ENCODE data around the gene TSBP1.
"Not testable (repeated sequence)": the region's sequence is repeated elsewhere in the genome, so short reads cannot be mapped to it uniquely, and the experiment has no call there.

Gene TSBP1

GRCh38 chr6:32375739-32376529 is 4.2 kb upstream of the TSBP1 start:
- no peak for DNase-seq

GRCh38 chr6:32371229-32371628 is 474 bp downstream of the TSBP1 start:
- DNase-seq = no peak

- DNase-seq = no peak
Observed at GRCh38 chr6:32370505-32370904, 1.2 kb downstream of the TSBP1 start.

- DNase-seq = no peak
Observed at GRCh38 chr6:32369660-32370059, 2.0 kb downstream of the TSBP1 start.

- no peak for DNase-seq
Observed at GRCh38 chr6:32367644-32368043, 4.1 kb downstream of the TSBP1 start.

- not testable (repeated sequence) for DNase-seq
Observed at GRCh38 chr6:32359225-32359624, 12.5 kb downstream of the TSBP1 start.

- DNase-seq = not testable (repeated sequence)
Observed at GRCh38 chr6:32358548-32358947, 13.2 kb downstream of the TSBP1 start.

GRCh38 chr6:32355018-32355417 is 16.7 kb downstream of the TSBP1 start:
- no peak for DNase-seq

- no peak for DNase-seq
Observed at GRCh38 chr6:32353348-32353747, 18.4 kb downstream of the TSBP1 start.

GRCh38 chr6:32340242-32340641 is 31.5 kb downstream of the TSBP1 start:
- no peak for DNase-seq

GRCh38 chr6:32337186-32337805 is 34.4 kb downstream of the TSBP1 start:
- DNase-seq = no peak

GRCh38 chr6:32332433-32332832 is 39.3 kb downstream of the TSBP1 start:
- DNase-seq = no peak

- no peak for DNase-seq
Observed at GRCh38 chr6:32329141-32329540, 42.6 kb downstream of the TSBP1 start.

GRCh38 chr6:32327103-32327502 is 44.6 kb downstream of the TSBP1 start:
- DNase-seq = no peak

- no peak for DNase-seq
Observed at GRCh38 chr6:32318501-32318900, 53.2 kb downstream of the TSBP1 start.

GRCh38 chr6:32317541-32317940 is 54.2 kb downstream of the TSBP1 start:
- DNase-seq = no peak

- DNase-seq = no peak
Observed at GRCh38 chr6:32313964-32314363, 57.7 kb downstream of the TSBP1 start.

GRCh38 chr6:32298632-32299336 is 72.9 kb downstream of the TSBP1 start:
- no peak for DNase-seq

- DNase-seq = not testable (repeated sequence)
Observed at GRCh38 chr6:32294980-32295379, 76.7 kb downstream of the TSBP1 start.

GRCh38 chr6:32294566-32294965 is 77.1 kb downstream of the TSBP1 start:
- DNase-seq = no peak

GRCh38 chr6:32293695-32294094 is 78.0 kb downstream of the TSBP1 start:
- DNase-seq = no peak

- no peak for DNase-seq
Observed at GRCh38 chr6:32291543-32291942, 80.2 kb downstream of the TSBP1 start.

- DNase-seq = no peak
Observed at GRCh38 chr6:32290886-32291450, 80.7 kb downstream of the TSBP1 start.

- DNase-seq = no peak
Observed at GRCh38 chr6:32288426-32288825, 83.3 kb downstream of the TSBP1 start.
